Measurements from ENCODE around the gene SH3BP1. TPM values are rescaled to one million over a fixed set of nuclear protein-coding genes. Genes with fewer than 3 reads are reported as not detected.

Gene SH3BP1
- polyA plus RNA-seq, 2 of the 4 experiments (the other 2 are of a cell fraction), result 1.8 to 2.7 TPM

GRCh38 chr22:37594237-37594636, 45.2 kb upstream of the SH3BP1 start:
- ATAC-seq (no peak), DNase-seq (ENCODE audit: low read depth in 1 of 2, low spot score in 1 of 2) (no peak), FAIRE-seq (no peak)
- H3K4me1 ChIP-seq, result peaks cover 10% of the 10 kb centered on the region
- ChIA-PET POLR2A (no interaction called here), CTCF (interaction anchor here (1.2 to 3.8 kb wide), 6 partner anchors 12 to 270 kb away, joined by 3 to 32 read pairs (median 4); no protein-coding TSS in a partner anchor)
- 87% methylated on average over 5 of the region's 5 CpGs for WGBS (ENCODE audit: missing lambda C conversion rate)
- TF ChIP-seq CHD2 (IDR thresholded peaks at IDR 0.05; ENCODE audit: low read length, partially characterized antibody) (no peak), NPAS2 (CRISPR knock-in tag; IDR thresholded peaks at IDR 0.05; ENCODE audit: borderline replicate concordance) (no peak), FOSB (CRISPR knock-in tag; IDR thresholded peaks at IDR 0.05) (no peak), MAZ (IDR thresholded peaks at IDR 0.05; ENCODE audit: borderline replicate concordance, low read depth, low read length) (no peak), ZNF302 (CRISPR knock-in tag; IDR thresholded peaks at IDR 0.05) (no peak), EHMT2 (IDR thresholded peaks at IDR 0.05; ENCODE audit: low read depth) (no peak), ESRRA (IDR thresholded peaks at IDR 0.05; ENCODE audit: borderline replicate concordance, low read length) (no peak)
- H3K27ac ChIP-seq, result no peak overlapping the region
- H3K4me3 ChIP-seq, result no peak overlapping the region
- H3K4me2 ChIP-seq, result no peak overlapping the region
- H3K9me3 ChIP-seq, result no peaks in the 10 kb centered on the region

DNA sequence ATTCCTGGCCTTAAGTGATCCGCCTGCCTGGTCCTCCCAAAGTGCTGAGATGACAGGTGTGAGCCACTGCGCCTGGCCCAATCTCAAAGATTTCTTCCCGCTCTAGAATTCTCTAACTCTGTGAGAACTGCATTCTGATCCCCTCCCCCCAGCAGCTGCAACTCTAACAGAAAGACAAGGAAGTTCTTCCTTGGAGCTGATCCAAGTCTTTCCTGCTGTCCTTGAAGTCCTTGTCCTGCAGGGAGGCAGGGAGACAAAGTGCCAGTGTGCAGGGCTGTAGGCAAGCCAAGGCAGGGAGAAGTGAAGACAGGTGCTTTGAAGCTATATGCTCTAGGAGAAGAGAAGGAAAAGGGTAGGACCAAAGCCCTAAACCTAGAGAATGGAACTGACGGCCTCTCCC, 40.3 kb upstream of the SH3BP1 start:
- Histone ChIP-seq H3K9me3 (no peaks in the 10 kb centered on the region), H3K27ac (peak overlapping the region; percentile 4 to 35; a peak in 3 of 6 replicates), H3K4me1 (peaks cover 14% of the 10 kb centered on the region), H3K4me2 (peak overlapping the region; percentile 54), H3K4me3 (no peak overlapping the region)
- ChIA-PET POLR2A (no interaction called here), CTCF (interaction anchor here (0.7 to 1.8 kb wide), 3 partner anchors 9 to 1170 kb away, joined by 3 to 15 read pairs (median 6); partner anchors contain the start of gene GGA1)
- FAIRE-seq (no peak), DNase-seq (ENCODE audit: low read depth in 1 of 2, low spot score in 1 of 2) (peak in 1 of 2 experiments; percentile 51), ATAC-seq (no peak; a peak in 2 of 6 replicates)
- TF ChIP-seq RAD21 (conservative IDR thresholded peaks at IDR 0.05 in 1 of 2, IDR thresholded peaks at IDR 0.05 in 1 of 2) (no peak), E2F6 (IDR thresholded peaks at IDR 0.05; ENCODE audit: borderline replicate concordance, low read depth) (no peak), ELK1 (IDR thresholded peaks at IDR 0.05; ENCODE audit: low read depth, low read length) (no peak), HES2 (IDR thresholded peaks at IDR 0.05) (no peak), TFCP2L1 (CRISPR knock-in tag; IDR thresholded peaks at IDR 0.05) (no peak), SREBF2 (IDR thresholded peaks at IDR 0.05) (no peak), HOXB5 (CRISPR knock-in tag; IDR thresholded peaks at IDR 0.05) (no peak)
- 85% methylated on average over 4 of the region's 4 CpGs for WGBS (ENCODE audit: missing lambda C conversion rate)

GRCh38 chr22:37601203-37601539, 38.3 kb upstream of the SH3BP1 start:
- Histone ChIP-seq H3K4me3 (no peak overlapping the region), H3K4me1 (peaks cover 14% of the 10 kb centered on the region), H3K27ac (no peak overlapping the region), H3K4me2 (no peak overlapping the region), H3K9me3 (no peaks in the 10 kb centered on the region)
- WGBS (ENCODE audit: missing lambda C conversion rate), result 76% methylated on average over 4 of the region's 4 CpGs
- ChIA-PET CTCF (interaction anchor here (4.0 kb wide), 1 partner anchor 9 kb away, joined by 22 read pairs; no protein-coding TSS in a partner anchor), POLR2A (no interaction called here)
- no peak for ATAC-seq
- FAIRE-seq, result no peak
- no peak for TF ChIP-seq EHF (CRISPR knock-in tag; IDR thresholded peaks at IDR 0.05)
- no peak for TF ChIP-seq FOSL2 (IDR thresholded peaks at IDR 0.05)
- TF ChIP-seq FOSL2 (CRISPR knock-in tag; IDR thresholded peaks at IDR 0.05), result no peak
- TF ChIP-seq MAZ (IDR thresholded peaks at IDR 0.05; ENCODE audit: borderline replicate concordance, low read depth, low read length), result no peak
- TF ChIP-seq PBX3 (IDR thresholded peaks at IDR 0.05), result no peak
- no peak for DNase-seq (ENCODE audit: low read depth in 1 of 2, low spot score in 1 of 2)
